Glomerular visceral epithelial cell (primary cell): Measurements from ENCODE around the gene ELK3.

Experiments used
- DNase-seq: peaks from one replicate; pipeline ENCODE4 v3.0.0-alpha.2; 2016; ENCODE audit errors: extremely low spot score

The ELK3 gene

GRCh38 chr12:96193725-96194575 lies at the start of gene ELK3:
Gene ELK3, plus strand, starts transcription at chr12:96194375.
- peak; percentile 59 for DNase-seq

- DNase-seq = no peak
Measured at GRCh38 chr12:96146747-96147146, 47.4 kb upstream of the ELK3 start.

GRCh38 chr12:96150442-96150841 lies 43.7 kb upstream of the ELK3 start:
- DNase-seq = no peak

GRCh38 chr12:96152164-96152563 lies 42.0 kb upstream of the ELK3 start:
- DNase-seq = no peak

GRCh38 chr12:96153131-96153725 lies 40.9 kb upstream of the ELK3 start:
- DNase-seq = no peak

GRCh38 chr12:96155181-96155580 lies 39.0 kb upstream of the ELK3 start:
- no peak for DNase-seq

- DNase-seq = no peak
Measured at GRCh38 chr12:96155781-96156180, 38.4 kb upstream of the ELK3 start.

GRCh38 chr12:96156211-96156610 lies 38.0 kb upstream of the ELK3 start:
- no peak for DNase-seq

GRCh38 chr12:96157427-96157826 lies 36.7 kb upstream of the ELK3 start:
- no peak for DNase-seq

- DNase-seq = no peak
Measured at GRCh38 chr12:96164951-96165811, 29.0 kb upstream of the ELK3 start.

GRCh38 chr12:96166765-96167164 lies 27.4 kb upstream of the ELK3 start:
- no peak for DNase-seq

GRCh38 chr12:96167492-96167891 lies 26.7 kb upstream of the ELK3 start:
- no peak for DNase-seq

- DNase-seq = no peak
Measured at GRCh38 chr12:96170328-96170727, 23.8 kb upstream of the ELK3 start.

- no peak for DNase-seq
Measured at GRCh38 chr12:96170762-96171161, 23.4 kb upstream of the ELK3 start.

- DNase-seq = no peak
Measured at GRCh38 chr12:96171905-96172304, 22.3 kb upstream of the ELK3 start.

GRCh38 chr12:96172981-96173380 lies 21.2 kb upstream of the ELK3 start:
- no peak for DNase-seq

GRCh38 chr12:96176575-96176974 lies 17.6 kb upstream of the ELK3 start:
- no peak for DNase-seq

GRCh38 chr12:96177013-96177412 lies 17.2 kb upstream of the ELK3 start:
- DNase-seq = peak; percentile 24

- no peak for DNase-seq
Measured at GRCh38 chr12:96183734-96184370, 10.3 kb upstream of the ELK3 start.

- no peak for DNase-seq
Measured at GRCh38 chr12:96185914-96186313, 8.3 kb upstream of the ELK3 start.

- no peak for DNase-seq
Measured at GRCh38 chr12:96186607-96187301, 7.4 kb upstream of the ELK3 start.
